Mononuclear cell (primary cell): ENCODE measurements around the gene DOCK4. TPM values are rescaled to one million over a fixed set of nuclear protein-coding genes. Genes with fewer than 3 reads are reported as not detected.

Experiments
- H3K27me3 ChIP-seq: 2 replicates; pipeline ENCODE4 v1.6.0; 2011; ENCODE audit warnings: low read length, control low read depth; ENCODE audit not compliant: insufficient read depth
- H3K4me1 ChIP-seq: 2 replicates; pipeline ENCODE4 v1.5.1; 2011; ENCODE audit warnings: mild to moderate bottlenecking, low read length, control low read depth; ENCODE audit not compliant: insufficient read depth
- H3K4me3 ChIP-seq: 2 replicates; pipeline ENCODE4 v1.5.1; 2011; ENCODE audit warnings: mild to moderate bottlenecking, low read length, moderate library complexity
- H3K9me3 ChIP-seq: 2 replicates; pipeline ENCODE4 v1.5.1; 2011; ENCODE audit warnings: low read depth, mild to moderate bottlenecking, control low read depth, low read length
- total RNA-seq: library from RNA; depleted of rRNA; stranded (reverse); fragments of >200 nt; gene quantifications from one replicate; pipeline ENCODE4 v1.2.3, GENCODE V29; 2012

Gene DOCK4
- total RNA-seq, 1 donor = 5.6 TPM

DNA sequence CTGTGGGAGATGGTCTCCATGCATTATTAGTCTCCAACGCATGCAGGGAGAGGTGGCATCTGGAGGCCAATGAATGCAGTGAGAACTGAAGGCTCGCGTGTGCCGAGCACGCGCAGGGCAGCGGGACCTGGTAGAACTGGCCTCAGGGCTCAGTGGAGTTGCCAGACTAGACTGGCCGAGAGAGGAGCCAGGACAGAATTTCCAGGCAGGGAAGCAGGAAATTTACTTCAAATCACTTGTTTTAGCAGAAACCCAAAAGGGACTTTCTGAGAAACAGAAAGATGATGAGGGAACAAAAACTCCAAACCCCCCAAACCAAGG lies 332.9 kb downstream of the DOCK4 start:
- Histone ChIP-seq H3K27me3 (no peaks in the 10 kb centered on the region), H3K4me3 (no peak overlapping the region), H3K4me1 (no peaks in the 10 kb centered on the region), H3K9me3 (no peaks in the 10 kb centered on the region)

DNA sequence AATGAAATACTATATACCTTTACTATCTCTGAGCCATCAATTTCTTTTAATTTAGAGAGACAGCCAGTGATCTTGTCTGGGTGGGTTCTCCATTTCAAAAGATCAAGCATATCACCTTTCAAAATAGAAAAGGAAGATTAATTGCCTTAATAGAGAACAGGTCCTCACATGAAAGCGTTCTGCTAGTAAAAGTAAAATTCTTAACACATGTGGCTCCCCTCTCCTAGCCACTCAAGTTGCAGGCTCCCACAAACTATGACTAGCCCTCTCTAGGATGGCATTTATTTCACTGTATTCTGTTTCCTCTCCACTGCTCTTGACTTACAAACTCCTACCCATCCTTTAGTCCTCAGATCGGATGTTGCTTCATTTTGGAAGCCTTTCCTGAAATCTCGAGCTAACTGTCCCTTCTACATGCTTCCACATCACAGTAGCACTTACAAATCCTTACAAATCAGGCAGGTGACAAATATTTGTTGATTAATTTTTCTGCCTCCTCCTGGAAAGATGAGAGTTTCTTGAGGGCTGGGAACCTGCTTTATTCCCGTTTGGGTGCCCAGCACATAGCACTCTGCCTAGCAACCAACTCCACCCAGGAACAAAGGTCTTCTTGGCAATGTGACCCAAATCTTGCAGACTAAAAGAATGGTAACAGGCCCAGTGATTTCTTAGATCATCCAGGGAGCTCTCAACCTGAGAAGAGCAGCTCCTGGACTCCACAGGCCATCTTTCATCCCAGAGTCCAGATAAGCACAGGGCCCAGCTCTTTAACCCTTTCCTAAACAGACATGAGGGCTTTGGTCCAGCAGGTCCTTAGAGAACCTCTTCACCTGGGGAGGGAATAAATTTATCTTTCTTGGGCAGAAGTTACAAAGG lies 333.5 kb downstream of the DOCK4 start:
- no peaks in the 10 kb centered on the region for H3K4me1 ChIP-seq
- no peak overlapping the region for H3K4me3 ChIP-seq
- H3K9me3 ChIP-seq = no peaks in the 10 kb centered on the region
- no peaks in the 10 kb centered on the region for H3K27me3 ChIP-seq

DNA sequence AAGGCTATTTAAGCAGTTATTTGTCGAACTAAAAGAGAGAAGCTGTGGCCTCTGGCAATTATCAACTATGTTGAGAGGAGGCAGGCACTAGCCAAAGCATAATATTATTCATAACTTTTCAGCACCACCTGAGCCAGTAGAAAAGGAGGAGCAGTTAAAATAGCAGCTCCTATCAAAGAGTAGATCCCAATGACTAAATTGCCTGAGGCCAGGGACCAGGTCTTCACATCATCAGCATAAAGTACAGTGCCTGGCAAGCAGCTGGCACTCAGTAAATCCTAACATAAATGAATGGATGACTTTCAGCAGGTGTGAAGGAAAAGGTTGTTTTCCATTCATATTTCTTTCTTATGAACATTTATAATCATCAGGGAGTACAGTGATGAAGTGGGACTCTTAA lies 334.9 kb downstream of the DOCK4 start:
- no peaks in the 10 kb centered on the region for H3K4me1 ChIP-seq
- no peaks in the 10 kb centered on the region for H3K9me3 ChIP-seq
- no peak overlapping the region for H3K4me3 ChIP-seq
- no peaks in the 10 kb centered on the region for H3K27me3 ChIP-seq

DNA sequence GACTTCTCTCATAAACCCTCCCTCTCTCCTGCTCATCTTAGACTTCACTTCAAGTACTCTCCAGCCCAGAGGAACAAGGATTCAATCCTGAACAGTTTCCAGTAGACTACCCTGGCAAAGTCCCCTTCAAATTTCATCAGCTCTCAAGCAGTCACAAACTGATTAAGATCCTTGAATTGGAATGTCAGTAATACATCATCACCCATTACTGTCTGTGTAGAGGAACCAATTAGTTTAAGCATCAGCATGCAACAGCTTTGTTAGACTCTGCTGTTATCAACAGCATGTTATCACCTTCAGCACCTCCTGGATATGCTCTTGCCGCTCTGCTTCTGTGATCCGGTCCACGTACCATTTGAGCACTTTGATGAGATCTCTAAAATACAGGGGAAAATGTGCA lies 336.9 kb downstream of the DOCK4 start:
- H3K4me3 ChIP-seq = no peak overlapping the region
- H3K27me3 ChIP-seq = no peaks in the 10 kb centered on the region
- no peaks in the 10 kb centered on the region for H3K4me1 ChIP-seq
- no peaks in the 10 kb centered on the region for H3K9me3 ChIP-seq

DNA sequence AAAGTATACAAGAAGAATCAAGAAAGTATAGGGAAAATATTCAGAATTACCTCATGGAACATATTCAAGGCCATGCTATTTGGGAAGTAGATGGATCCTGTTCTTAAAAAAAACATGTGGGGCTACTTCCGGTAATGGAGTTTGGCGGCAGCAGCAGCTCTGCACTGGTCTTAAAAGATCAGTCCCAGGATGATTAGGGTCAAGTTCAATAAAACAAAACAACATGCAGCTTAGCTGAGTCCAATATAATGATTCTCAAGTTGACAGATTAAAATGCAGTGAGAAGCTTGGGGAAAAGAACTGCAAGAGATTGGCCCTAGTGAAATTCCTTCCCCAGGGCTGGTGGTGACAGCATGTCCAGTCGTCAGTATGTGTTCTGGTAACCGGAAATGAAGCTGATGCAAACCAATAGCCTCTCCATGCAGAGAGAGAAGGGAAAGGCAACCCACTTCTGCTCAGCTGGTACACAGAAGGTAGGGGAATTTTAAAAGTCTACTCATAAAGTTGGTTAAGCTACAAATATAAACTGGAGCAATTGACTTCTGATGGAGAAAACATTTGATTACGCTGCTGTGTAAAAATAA lies 338.8 kb downstream of the DOCK4 start:
- no peaks in the 10 kb centered on the region for H3K4me1 ChIP-seq
- H3K9me3 ChIP-seq = no peaks in the 10 kb centered on the region
- H3K27me3 ChIP-seq = no peaks in the 10 kb centered on the region
- H3K4me3 ChIP-seq = no peak overlapping the region

DNA sequence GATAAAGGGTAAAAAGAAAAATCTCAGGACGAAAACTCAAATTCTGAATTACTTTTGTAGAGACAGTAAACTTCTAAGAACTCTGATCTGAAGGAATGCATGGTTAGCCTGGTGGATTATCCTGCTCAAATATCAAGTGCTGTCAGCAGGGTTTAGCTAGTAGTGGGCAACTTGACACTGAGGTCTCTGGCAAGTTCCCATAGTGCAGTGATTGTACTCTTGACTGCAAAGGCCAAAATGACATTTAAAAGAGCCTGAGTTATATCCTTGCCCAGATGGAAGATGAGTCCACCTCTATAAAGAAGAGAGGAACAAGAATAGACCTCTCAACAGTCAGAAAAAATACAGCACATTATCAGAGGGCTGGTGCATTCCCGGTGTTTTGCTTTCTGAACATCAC lies 339.4 kb downstream of the DOCK4 start:
- Histone ChIP-seq H3K4me1 (no peaks in the 10 kb centered on the region), H3K27me3 (no peaks in the 10 kb centered on the region), H3K4me3 (no peak overlapping the region), H3K9me3 (no peaks in the 10 kb centered on the region)

DNA sequence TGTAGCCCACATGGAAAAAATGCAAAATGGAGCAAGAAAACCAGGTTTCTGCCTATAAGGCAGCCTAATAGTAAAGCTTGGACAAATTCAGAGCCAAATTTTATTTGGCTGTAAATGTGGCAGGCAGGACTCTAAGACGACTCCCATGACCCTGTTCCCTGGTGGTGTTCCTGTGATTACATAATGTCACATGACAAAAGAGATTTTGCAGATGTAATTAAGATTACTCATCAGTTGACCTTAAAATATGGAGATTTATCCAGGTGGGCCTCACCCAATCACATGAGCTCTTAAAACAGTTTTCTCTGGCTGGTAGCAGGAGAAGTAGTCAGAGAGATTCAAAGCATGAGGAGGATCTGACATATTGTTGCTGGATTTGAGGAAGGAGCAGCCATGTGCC lies 340.8 kb downstream of the DOCK4 start:
- Histone ChIP-seq H3K9me3 (no peaks in the 10 kb centered on the region), H3K4me3 (no peak overlapping the region), H3K27me3 (no peaks in the 10 kb centered on the region), H3K4me1 (no peaks in the 10 kb centered on the region)

DNA sequence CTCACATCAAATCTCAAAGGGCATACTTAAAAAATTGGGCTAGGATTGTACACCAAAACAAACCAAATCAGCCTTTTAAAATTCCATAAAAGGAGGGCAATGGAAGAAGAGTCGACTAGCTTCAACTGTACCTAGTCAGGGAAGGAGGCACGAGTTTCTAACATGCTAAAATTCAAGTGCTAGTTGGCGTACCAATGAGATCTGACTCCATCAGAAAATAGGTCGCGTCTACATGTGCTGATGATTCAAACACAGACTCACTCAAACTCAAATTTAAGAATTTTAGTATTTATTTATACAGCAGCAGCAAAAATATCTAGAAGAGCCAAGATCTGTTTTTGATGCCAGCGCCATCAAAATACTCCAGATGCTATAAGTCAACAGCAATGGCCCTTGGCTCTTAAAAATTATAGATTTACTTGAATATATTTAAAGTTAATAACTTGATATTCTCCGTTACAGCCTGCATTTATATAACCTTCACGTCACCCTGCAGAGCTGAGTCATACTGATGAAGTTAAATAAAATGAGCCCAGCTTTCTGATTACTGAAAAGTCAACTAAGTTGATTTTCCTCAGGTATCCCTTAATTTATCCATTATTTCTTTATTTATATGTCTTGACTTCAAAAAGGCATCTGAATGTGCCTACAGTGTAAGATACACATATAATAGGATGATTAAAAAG lies 341.8 kb downstream of the DOCK4 start:
- Histone ChIP-seq H3K4me3 (no peak overlapping the region), H3K27me3 (no peaks in the 10 kb centered on the region), H3K9me3 (no peaks in the 10 kb centered on the region), H3K4me1 (no peaks in the 10 kb centered on the region)

DNA sequence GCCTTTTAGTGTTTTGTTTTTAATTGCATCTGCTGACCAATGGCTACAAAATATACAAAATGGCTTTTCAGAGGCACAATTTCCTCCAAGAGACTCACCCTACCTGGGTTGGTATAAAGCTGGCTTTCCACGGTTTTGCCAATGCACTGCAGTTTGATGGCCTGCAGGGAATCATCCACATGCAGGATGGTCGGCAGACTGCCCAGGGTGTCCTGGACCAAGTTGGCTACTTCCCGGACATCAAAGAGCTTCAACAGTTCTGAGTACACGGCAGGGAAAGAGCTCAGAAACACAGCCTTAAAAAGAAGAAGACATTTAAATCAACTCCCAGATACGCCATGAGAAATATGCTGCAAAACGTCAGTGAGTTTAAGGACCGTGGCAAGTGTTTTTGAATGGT lies 342.9 kb downstream of the DOCK4 start:
- no peak overlapping the region for H3K4me3 ChIP-seq
- no peaks in the 10 kb centered on the region for H3K4me1 ChIP-seq
- no peaks in the 10 kb centered on the region for H3K27me3 ChIP-seq
- H3K9me3 ChIP-seq = no peaks in the 10 kb centered on the region

DNA sequence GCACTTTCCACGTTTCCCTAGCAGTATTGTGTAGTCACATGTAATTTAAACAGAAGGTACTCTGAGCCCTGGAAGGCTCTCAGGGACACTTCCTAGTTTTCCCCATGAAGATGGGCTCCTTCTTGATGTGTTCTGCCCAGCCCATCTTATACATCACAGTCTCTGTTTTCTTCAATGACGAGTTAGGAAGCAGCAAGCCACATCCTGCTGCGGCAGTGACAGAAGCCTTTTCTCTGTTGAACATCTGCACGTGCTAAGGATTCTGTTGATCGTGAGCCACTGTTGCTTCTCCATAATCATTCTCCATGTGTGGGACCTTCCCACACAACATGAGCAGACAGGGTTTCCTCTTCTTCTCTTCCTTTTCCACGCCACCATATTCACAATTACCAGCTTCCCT lies 346.0 kb downstream of the DOCK4 start:
- no peak overlapping the region for H3K4me3 ChIP-seq
- no peaks in the 10 kb centered on the region for H3K27me3 ChIP-seq
- H3K9me3 ChIP-seq = no peaks in the 10 kb centered on the region
- H3K4me1 ChIP-seq = no peaks in the 10 kb centered on the region

DNA sequence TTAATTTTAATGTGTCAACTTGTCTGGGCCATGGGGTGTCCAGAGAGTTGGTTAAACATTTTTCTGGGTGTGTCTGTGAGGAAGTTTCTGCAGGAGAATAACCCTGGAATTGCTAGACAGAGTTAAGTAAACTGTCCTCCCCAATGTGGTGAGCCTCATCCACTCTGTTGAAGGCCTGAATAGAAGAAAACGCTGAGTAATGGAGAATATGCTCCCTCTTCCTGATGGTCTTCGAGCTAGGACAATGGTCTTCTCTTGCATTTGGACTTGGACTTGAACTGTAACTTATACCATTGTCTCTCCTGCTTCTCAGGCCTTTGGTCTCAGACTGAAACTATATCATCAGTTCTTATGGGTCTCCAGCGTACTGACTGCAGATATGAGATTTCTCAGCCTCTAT lies 347.9 kb downstream of the DOCK4 start:
- Histone ChIP-seq H3K4me3 (no peak overlapping the region), H3K9me3 (no peaks in the 10 kb centered on the region), H3K27me3 (no peaks in the 10 kb centered on the region), H3K4me1 (no peaks in the 10 kb centered on the region)

DNA sequence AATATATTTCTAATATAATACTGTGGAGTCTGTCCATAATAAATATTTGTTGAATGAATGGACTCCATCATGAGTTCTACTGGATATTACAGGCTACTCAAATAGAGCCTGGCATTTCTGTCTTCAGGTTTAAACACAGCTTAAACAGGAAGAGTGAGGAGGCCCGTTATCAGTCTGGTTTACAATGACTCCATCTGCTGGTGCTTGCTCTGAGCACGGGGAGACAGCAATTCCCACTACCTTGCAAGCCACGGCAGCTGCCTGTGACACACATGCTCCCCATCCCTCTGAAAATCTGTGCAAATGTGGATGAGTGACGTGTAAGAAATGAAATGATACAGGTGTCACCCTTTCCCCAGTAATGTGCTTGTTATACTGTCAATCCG lies 350.4 kb downstream of the DOCK4 start:
- Histone ChIP-seq H3K4me1 (no peaks in the 10 kb centered on the region), H3K9me3 (no peaks in the 10 kb centered on the region), H3K4me3 (no peak overlapping the region), H3K27me3 (no peaks in the 10 kb centered on the region)

DNA sequence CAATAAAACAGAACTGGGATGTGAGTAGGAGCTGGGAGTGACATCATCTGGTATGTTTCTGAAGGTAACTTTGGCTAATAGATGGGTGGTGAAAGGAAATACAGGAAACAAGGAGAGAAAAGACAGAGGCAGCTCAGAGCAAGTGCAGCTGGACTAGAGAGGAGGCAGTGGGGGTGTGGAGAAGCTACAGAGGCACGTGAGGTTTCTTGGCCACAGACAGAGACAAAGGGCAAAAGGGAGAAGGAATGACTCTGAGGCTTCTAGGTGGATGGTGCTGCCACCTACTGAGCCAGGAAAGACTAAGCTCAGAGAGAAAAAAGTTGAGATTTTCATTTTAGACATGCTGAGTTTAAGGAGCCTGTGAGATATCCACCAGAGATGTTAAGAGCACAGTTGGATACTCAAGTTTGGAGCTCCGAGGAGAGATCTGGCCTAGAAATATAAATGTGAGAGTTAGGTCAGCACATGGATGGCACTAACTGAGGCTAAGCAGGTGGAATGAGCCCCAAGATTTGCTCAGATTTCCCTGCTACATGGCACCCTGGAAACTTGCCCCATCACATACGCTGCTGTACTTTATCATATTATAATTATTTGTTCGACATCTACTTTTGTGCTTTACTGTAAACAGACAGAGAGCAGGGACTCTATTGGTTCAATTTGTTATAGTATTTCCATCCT lies 350.9 kb downstream of the DOCK4 start:
- H3K4me3 ChIP-seq = no peak overlapping the region
- no peaks in the 10 kb centered on the region for H3K4me1 ChIP-seq
- no peaks in the 10 kb centered on the region for H3K9me3 ChIP-seq
- H3K27me3 ChIP-seq = no peaks in the 10 kb centered on the region

DNA sequence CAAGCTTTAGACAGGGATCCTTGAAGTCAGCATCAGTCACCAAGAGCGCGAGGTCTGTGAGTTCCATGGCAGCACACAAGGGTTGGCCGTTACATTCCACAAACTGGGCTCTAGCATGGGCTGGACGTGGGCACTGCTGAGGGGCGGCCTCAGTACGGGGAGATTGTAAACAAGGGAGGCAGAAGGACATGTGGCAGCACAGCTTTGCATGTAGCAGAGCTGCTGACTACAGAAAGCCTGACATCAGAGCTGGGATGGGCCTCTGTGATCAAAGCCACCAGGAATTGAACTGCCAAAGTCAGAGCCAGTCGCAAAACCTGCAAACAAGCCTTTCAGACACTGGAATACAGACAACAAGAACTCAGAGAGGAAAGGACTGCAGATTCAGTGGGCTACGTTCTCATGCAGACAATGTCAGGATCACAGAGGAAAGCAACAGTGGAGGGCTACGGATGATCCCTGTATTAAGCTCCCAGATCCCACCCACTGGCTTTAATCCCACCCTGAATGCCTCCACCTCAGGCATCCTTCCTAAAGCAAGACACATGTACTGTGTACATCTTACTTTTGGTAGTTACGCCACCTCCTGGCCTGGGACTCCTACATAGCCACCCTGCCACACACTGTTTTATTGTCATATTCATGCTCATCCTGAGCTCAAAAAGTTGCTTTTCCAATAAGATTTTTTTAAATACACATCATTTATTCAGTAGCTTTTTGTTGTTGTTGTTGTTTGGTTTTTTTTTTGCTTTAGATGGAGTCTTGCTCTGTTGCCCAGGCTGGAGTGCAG lies 352.8 kb downstream of the DOCK4 start:
- no peaks in the 10 kb centered on the region for H3K27me3 ChIP-seq
- H3K9me3 ChIP-seq = no peaks in the 10 kb centered on the region
- no peak overlapping the region for H3K4me3 ChIP-seq
- H3K4me1 ChIP-seq = no peaks in the 10 kb centered on the region

DNA sequence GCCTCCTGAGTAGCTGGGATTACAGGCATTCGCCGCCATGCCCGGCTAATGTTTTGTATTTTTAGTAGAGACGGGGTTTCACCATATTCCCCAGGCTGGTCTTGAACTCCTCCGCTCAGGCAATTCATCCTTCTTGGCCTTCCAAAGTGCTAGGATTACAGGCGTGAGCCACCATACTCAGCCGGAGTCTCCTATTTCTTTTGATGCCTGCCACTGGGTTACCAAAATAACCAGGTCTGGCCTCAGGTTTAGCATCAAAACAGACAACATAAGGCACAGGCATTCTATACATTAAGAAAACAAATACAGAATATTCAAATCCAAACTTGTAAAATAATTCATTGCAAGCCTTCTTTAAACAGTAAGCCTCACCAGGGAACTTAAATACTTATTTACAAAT lies 354.1 kb downstream of the DOCK4 start:
- H3K9me3 ChIP-seq = no peaks in the 10 kb centered on the region
- H3K4me3 ChIP-seq = no peak overlapping the region
- H3K4me1 ChIP-seq = no peaks in the 10 kb centered on the region
- H3K27me3 ChIP-seq = no peaks in the 10 kb centered on the region
